Smooth muscle cell (in vitro differentiated cells): ENCODE measurements around the gene ANKRD11. TPM values are rescaled to one million over a fixed set of nuclear protein-coding genes. Genes with fewer than 3 reads are reported as not detected.

Experiments used
- DNase-seq: peaks from one replicate; lab custom pipeline; 2025; ENCODE audit not compliant: unreplicated experiment; lab: John Stamatoyannopoulos, UW
- H2AFZ ChIP-seq: fragments of 200-600 bp; sonication (generic); 2 replicates; pipeline ENCODE4 v1.6.0; 2016; ENCODE audit warnings: antibody characterized with exemption, low read depth, mild to moderate bottlenecking
- H3F3A ChIP-seq: fragments of 200-600 bp; sonication (generic); 2 replicates; pipeline ENCODE4 v1.6.0; 2017; ENCODE audit warnings: antibody characterized with exemption, low read depth
- H3K27ac ChIP-seq: fragments of 200-600 bp; sonication (generic); 2 replicates; pipeline ENCODE4 v1.5.1; 2016; ENCODE audit warnings: low read depth, mild to moderate bottlenecking
- H3K27me3 ChIP-seq: fragments of 200-600 bp; sonication (generic); 2 replicates; pipeline ENCODE4 v1.6.1; 2016; ENCODE audit warnings: low read depth, mild to moderate bottlenecking
- H3K36me3 ChIP-seq: fragments of 200-600 bp; sonication (generic); 2 replicates; pipeline ENCODE4 v1.5.1; 2016; ENCODE audit warnings: low read depth
- H3K4me1 ChIP-seq: fragments of 200-600 bp; sonication (generic); 2 replicates; pipeline ENCODE4 v1.5.1; 2016; ENCODE audit warnings: low read depth
- H3K4me2 ChIP-seq: fragments of 200-600 bp; sonication (generic); 2 replicates; pipeline ENCODE4 v1.6.0; 2016; ENCODE audit warnings: mild to moderate bottlenecking
- H3K4me3 ChIP-seq: fragments of 200-600 bp; sonication (generic); 2 replicates; pipeline ENCODE4 v1.5.1; 2016; ENCODE audit warnings: mild to moderate bottlenecking
- H3K79me2 ChIP-seq: fragments of 200-600 bp; sonication (generic); 2 replicates; pipeline ENCODE4 v1.6.0; 2016; ENCODE audit warnings: low read depth, mild to moderate bottlenecking
- H3K9ac ChIP-seq: fragments of 200-600 bp; sonication (generic); 2 replicates; pipeline ENCODE4 v1.6.0; 2016; ENCODE audit warnings: low read depth
- H3K9me3 ChIP-seq: fragments of 200-600 bp; sonication (generic); replicated peaks from 2 replicates; pipeline ENCODE4 v1.5.1; 2016; ENCODE audit warnings: low read depth
- H4K20me1 ChIP-seq: fragments of 200-600 bp; sonication (generic); 2 replicates; pipeline ENCODE4 v1.6.0; 2016; ENCODE audit warnings: low read depth
- WGBS: methylation state at CpG from one replicate; pipeline ENCODE4 v1.1.7; 2016; ENCODE audit warnings: low lambda C conversion rate; 5-methylcytosine and 5-hydroxymethylcytosine counted together
- polyA plus RNA-seq: library from polyadenylated mRNA; unstranded; fragments of >200 nt; fragmentation: Nextera tagmentation; extraction: Ambion mirVana; gene quantifications from 2 replicates; pipeline ENCODE4 v1.2.1, GENCODE V29; 2016
- total RNA-seq: library from RNA; depleted of rRNA; stranded (reverse); fragments of >200 nt; gene quantifications from 2 replicates; pipeline ENCODE4 v1.2.3, GENCODE V29; 2014
- TF ChIP-seq, protein P1 (sequence below): fragments of 200-600 bp; sonication (generic); IDR thresholded peaks from 2 replicates; pipeline ENCODE4 v1.5.1; 2017; ENCODE audit warnings: borderline replicate concordance, mild to moderate bottlenecking, antibody characterized with exemption; ENCODE audit not compliant: insufficient read depth, poor library complexity, severe bottlenecking

Gene ANKRD11
- total and polyA plus RNA-seq, 2 experiments from 2014 or later, result 31.5 to 105 TPM

DNA sequence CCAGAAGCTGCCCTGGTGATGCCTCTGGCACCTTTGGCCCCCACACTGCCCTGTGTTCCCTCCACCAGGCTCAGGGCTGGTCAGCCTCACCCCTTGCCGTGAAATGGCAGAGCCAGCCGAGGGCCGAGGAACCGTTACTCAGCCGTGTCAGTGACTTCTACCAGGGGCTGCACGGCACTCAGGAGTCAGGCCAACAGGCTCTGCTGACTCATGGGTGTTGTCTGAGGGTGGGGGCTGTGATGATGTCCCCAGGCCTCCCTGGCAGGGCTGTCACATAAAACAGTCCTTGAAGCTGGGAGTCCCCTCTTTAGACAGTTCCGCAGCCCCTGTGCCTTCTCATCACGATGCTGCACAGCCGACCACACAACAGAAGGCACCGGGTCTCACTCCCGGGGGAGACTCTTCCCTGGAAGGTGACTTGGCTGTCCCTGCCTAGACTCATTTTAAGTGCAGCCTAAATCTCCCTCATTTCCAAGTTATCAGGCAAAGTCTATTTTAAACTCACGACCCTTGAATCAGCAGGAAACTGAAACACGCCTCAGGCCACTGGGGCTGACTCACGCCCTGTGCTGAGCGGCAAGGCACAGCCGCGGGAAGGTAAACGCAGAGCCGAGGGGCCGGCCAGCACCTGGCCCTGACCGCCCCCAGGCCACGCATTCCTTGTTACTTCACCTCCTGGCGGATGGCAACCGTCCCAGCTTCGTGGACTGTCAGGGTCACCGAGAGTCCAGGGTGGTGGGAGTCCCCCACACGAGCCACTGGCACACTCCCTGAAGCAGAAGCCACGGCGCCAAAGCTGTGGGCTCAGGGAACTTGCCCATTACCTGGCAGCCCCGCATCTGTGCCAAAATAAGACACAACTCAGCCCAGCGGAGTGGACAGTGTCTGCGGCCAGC, 170.2 kb downstream of the ANKRD11 start:
- no peak overlapping the region for H3K4me3 ChIP-seq
- H3F3A ChIP-seq, result peaks cover 29% of the 10 kb centered on the region
- 20% methylated on average over 32 of the region's 32 CpGs for WGBS
- DNase-seq, result peak; percentile 42
- peaks cover 32% of the 10 kb centered on the region for H3K4me1 ChIP-seq
- peak overlapping the region; percentile 83 for H3K9ac ChIP-seq
- no peaks in the 10 kb centered on the region for H3K36me3 ChIP-seq
- peaks cover 89% of the 10 kb centered on the region for H3K79me2 ChIP-seq
- no peaks in the 10 kb centered on the region for H3K9me3 ChIP-seq
- peaks cover 98% of the 10 kb centered on the region for H4K20me1 ChIP-seq
- H3K27ac ChIP-seq, result peak overlapping the region; percentile 92
- H3K27me3 ChIP-seq, result no peaks in the 10 kb centered on the region
- no peak overlapping the region for H2AFZ ChIP-seq
- peak overlapping the region; percentile 78 for H3K4me2 ChIP-seq
- TF ChIP-seq, protein P1, sequence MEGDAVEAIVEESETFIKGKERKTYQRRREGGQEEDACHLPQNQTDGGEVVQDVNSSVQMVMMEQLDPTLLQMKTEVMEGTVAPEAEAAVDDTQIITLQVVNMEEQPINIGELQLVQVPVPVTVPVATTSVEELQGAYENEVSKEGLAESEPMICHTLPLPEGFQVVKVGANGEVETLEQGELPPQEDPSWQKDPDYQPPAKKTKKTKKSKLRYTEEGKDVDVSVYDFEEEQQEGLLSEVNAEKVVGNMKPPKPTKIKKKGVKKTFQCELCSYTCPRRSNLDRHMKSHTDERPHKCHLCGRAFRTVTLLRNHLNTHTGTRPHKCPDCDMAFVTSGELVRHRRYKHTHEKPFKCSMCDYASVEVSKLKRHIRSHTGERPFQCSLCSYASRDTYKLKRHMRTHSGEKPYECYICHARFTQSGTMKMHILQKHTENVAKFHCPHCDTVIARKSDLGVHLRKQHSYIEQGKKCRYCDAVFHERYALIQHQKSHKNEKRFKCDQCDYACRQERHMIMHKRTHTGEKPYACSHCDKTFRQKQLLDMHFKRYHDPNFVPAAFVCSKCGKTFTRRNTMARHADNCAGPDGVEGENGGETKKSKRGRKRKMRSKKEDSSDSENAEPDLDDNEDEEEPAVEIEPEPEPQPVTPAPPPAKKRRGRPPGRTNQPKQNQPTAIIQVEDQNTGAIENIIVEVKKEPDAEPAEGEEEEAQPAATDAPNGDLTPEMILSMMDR, result no peak

DNA sequence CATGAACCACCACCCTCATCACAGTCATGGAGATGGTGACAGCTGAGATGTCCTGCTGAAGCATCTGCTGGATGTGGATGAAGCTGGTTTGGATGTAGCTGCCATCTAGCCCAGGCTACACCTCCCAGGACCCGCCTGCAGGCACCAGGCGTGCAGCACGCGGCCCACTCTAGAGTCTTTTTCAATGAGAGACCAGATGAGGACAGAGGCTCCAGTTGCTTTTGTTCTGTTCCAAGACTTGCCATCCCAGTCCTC, 170.8 kb downstream of the ANKRD11 start:
- H4K20me1 ChIP-seq, result peaks cover 98% of the 10 kb centered on the region
- no peaks in the 10 kb centered on the region for H3K9me3 ChIP-seq
- no peak overlapping the region for H3K4me3 ChIP-seq

DNA sequence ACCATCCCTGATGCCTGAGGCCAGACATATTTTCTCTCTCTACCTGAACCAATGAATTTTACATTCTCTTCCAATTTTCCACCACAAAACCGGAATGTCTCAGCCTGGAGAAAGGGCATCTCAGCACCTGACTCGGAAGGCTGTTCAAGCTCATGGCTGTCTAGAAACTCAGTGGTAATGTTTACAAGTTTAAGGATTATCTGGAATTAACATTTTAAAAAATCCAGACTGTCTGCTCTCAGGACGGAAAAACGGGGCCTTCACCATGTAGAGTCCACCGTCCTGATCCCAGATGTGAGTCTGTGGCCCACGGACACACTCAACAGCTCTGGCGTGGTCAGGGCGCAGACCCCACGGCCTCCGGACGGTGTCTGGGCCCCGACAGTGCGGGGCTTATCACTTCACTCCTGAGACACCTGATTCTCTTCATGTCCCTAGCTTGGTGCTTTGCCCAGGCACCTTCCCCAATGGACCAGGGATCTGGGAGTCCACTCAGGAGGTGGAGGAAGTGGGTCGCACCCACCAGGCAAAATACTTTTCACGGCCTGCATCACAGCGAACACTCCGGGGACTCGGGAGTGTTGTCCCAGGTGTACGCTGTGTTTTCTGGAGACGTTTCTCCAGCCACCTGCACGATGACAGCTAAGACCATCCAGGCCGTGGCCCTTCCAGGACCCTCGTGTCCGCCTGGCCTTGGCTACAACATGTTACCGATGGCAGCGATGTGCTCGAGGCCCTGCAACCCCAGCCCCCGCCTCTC, 171.3 kb downstream of the ANKRD11 start:
- Histone ChIP-seq H3K9me3 (no peaks in the 10 kb centered on the region), H3F3A (peaks cover 29% of the 10 kb centered on the region), H3K36me3 (no peaks in the 10 kb centered on the region), H3K27me3 (no peaks in the 10 kb centered on the region), H2AFZ (no peak overlapping the region), H3K4me3 (no peak overlapping the region), H4K20me1 (peaks cover 98% of the 10 kb centered on the region), H3K9ac (peak overlapping the region; percentile 83), H3K27ac (peak overlapping the region; percentile 92), H3K4me1 (peaks cover 32% of the 10 kb centered on the region), H3K4me2 (peak overlapping the region; percentile 78), H3K79me2 (peaks cover 89% of the 10 kb centered on the region)
- TF ChIP-seq, protein P1, result no peak
- DNase-seq, result no peak
- WGBS, result 72% methylated on average over 28 of the region's 28 CpGs

More for the DNA sequence above, 170.8 kb downstream of the ANKRD11 start:
- TF ChIP-seq, protein P1, result no peak
- H3K4me1 ChIP-seq, result peaks cover 32% of the 10 kb centered on the region
- WGBS, result 84% methylated on average over 4 of the region's 4 CpGs
- no peak for DNase-seq
- peaks cover 89% of the 10 kb centered on the region for H3K79me2 ChIP-seq
- peak overlapping the region; percentile 83 for H3K9ac ChIP-seq
- H3F3A ChIP-seq, result peaks cover 29% of the 10 kb centered on the region
- H3K4me2 ChIP-seq, result peak overlapping the region; percentile 78
- H3K36me3 ChIP-seq, result no peaks in the 10 kb centered on the region
- H3K27ac ChIP-seq, result peak overlapping the region; percentile 92
- no peak overlapping the region for H2AFZ ChIP-seq
- H3K27me3 ChIP-seq, result no peaks in the 10 kb centered on the region
